PFSK-1 (cell line): ENCODE results near the gene ARHGEF16.

Source experiments
- FOXP2 ChIP-seq: optimal IDR thresholded peaks from 2 replicates; pipeline ENCODE3; 2011; ENCODE audit warnings: borderline replicate concordance, control low read depth, inconsistent platforms; ENCODE audit not compliant: insufficient read depth; ENCODE audit errors: extremely low read length, extremely low read depth
- POLR2AphosphoS5 ChIP-seq: IDR thresholded peaks from 2 replicates; pipeline ENCODE4 v1.6.1; 2012; ENCODE audit warnings: low read depth, mild to moderate bottlenecking, control low read depth, low read length, moderate library complexity
- SIN3A ChIP-seq: IDR thresholded peaks from 2 replicates; pipeline ENCODE4 v1.6.1; 2012; ENCODE audit warnings: mild to moderate bottlenecking, low read length, moderate library complexity, borderline replicate concordance; ENCODE audit not compliant: insufficient read depth
- TAF1 ChIP-seq: IDR thresholded peaks from 2 replicates; pipeline ENCODE4 v1.6.1; 2012; ENCODE audit warnings: low read length, control low read depth, borderline replicate concordance; ENCODE audit not compliant: insufficient read depth
- TF ChIP-seq, protein P1 (sequence below), 2 experiments: IDR thresholded peaks; 2 replicates each; pipeline versions ENCODE4 v1.6.1 to v1.8.0; 2011 to 2012; ENCODE audit warnings: low read depth in 2 of 2, low read length in 2 of 2, control low read depth in 1 of 2, inconsistent platforms in 1 of 2, mild to moderate bottlenecking in 1 of 2, moderate library complexity in 1 of 2; ENCODE audit not compliant: insufficient read depth in 1 of 2

Gene ARHGEF16

DNA sequence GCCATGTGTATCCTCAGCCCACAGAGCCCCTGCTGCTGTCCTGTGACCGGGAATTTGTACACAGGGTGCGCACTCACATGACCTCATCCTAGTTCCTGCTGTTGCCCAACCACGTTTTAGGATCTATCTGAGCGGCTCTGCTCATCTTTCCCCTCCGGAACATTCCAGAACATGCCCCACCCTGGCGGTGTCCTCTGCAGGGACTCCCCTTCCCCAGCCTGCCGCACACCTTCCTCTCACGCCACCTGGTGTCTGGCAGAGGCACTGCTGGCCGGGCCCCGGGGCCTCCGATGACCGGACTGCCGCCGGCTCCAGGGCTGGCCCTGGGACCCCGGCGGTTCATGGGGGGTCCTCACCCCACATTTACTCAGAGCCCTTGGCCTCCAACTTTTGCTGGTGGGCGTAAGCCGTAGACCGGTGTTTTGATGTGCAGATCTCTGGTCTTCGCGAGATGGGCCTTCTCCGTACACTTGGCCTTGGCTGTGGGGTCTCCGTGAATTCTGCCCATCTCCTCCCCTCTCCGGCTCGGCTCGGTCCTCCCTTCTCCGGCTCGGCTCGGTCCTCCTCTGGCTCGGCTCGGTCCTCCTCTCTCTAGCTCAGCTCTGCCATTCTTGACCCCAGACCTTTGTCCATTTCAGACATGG lies 29.5 kb downstream of the ARHGEF16 start:
- TF ChIP-seq, protein P1, sequence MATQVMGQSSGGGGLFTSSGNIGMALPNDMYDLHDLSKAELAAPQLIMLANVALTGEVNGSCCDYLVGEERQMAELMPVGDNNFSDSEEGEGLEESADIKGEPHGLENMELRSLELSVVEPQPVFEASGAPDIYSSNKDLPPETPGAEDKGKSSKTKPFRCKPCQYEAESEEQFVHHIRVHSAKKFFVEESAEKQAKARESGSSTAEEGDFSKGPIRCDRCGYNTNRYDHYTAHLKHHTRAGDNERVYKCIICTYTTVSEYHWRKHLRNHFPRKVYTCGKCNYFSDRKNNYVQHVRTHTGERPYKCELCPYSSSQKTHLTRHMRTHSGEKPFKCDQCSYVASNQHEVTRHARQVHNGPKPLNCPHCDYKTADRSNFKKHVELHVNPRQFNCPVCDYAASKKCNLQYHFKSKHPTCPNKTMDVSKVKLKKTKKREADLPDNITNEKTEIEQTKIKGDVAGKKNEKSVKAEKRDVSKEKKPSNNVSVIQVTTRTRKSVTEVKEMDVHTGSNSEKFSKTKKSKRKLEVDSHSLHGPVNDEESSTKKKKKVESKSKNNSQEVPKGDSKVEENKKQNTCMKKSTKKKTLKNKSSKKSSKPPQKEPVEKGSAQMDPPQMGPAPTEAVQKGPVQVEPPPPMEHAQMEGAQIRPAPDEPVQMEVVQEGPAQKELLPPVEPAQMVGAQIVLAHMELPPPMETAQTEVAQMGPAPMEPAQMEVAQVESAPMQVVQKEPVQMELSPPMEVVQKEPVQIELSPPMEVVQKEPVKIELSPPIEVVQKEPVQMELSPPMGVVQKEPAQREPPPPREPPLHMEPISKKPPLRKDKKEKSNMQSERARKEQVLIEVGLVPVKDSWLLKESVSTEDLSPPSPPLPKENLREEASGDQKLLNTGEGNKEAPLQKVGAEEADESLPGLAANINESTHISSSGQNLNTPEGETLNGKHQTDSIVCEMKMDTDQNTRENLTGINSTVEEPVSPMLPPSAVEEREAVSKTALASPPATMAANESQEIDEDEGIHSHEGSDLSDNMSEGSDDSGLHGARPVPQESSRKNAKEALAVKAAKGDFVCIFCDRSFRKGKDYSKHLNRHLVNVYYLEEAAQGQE (IDR thresholded peaks at IDR 0.05; ENCODE audit: insufficient read depth in 1 of 2, low read depth in 2 of 2, low read length in 2 of 2) = no peak
- no peak for TF ChIP-seq FOXP2

- TF ChIP-seq POLR2AphosphoS5 = no peak
- TF ChIP-seq, protein P1 (IDR thresholded peaks at IDR 0.05; ENCODE audit: insufficient read depth in 1 of 2, low read depth in 2 of 2, low read length in 2 of 2) = no peak
- TF ChIP-seq FOXP2 = no peak
- no peak for TF ChIP-seq TAF1
- TF ChIP-seq SIN3A = no peak
These were observed 30.6 kb downstream of the ARHGEF16 start for GRCh38 chr1:3485016-3485415.

DNA sequence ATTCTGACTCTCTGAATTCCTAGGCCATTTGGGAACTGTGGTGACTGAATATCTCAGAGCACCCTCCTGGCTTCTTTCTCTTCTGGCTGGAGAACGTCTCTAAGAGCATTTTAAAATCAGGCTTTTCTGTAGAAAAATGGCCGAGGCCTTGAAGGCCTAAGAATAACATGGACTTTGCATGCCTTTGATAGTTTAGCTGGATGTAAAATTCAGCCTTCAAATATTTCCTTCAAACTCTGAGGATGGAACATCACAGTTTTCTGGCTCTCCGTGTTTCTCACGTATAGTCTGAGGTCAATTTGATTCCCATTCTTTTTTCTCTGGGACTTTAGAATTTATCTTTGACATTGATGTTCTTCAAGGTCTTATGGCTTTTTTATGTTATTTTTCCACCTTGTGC lies 34.0 kb downstream of the ARHGEF16 start:
- TF ChIP-seq POLR2AphosphoS5 (no peak), FOXP2 (no peak), SIN3A (no peak), TAF1 (no peak)
- TF ChIP-seq, protein P1 (IDR thresholded peaks at IDR 0.05; ENCODE audit: insufficient read depth in 1 of 2, low read depth in 2 of 2, low read length in 2 of 2) = no peak

DNA sequence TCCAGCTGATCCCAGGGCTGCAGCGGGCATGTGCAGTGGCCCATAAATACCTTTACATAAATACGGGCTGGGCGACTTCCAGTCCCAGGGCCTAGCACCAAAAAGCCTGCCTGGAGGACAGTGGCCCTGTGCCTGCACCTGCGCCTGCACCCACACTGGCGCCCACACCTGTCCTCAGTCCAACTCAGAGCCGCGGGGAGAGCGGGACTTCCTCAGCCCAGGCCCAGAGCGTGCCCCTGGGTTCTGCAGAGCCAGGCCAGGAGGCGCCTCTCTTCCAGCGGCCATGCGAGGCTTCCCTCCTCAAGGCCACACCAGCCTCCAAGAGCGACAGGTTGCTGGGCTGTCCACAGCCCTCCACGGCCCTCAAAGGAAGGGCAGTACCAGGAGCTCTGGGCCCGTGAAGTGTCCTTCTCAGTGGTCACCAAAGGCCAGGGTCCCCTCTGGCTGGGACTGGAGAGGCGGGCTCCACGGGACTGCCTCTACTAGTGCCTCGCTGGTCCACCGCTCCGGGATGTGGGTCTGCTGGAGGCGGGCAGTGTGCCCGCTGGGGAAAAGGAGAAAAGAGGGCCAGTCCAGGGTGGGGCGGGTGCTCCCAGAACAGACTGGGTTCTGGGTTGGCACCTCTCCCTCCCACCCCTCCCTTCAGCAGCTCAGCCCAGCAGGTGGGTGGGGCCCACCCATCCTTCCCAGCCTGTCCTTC lies 35.7 kb downstream of the ARHGEF16 start:
- TF ChIP-seq FOXP2 (no peak), TAF1 (no peak), POLR2AphosphoS5 (no peak), SIN3A (no peak)
- TF ChIP-seq, protein P1 (IDR thresholded peaks at IDR 0.05; ENCODE audit: insufficient read depth in 1 of 2, low read depth in 2 of 2, low read length in 2 of 2) = no peak
